ENCODE data around the gene ACADL. TPM values are rescaled to one million over a fixed set of nuclear protein-coding genes. Genes with fewer than 3 reads are reported as not detected.
A peak's percentile ranks its signal among the peaks of the same experiment; 100 is the strongest.

The ACADL gene
- total RNA-seq (0.45 and 1.6 TPM in 2 replicates), polyA plus RNA-seq (0.49 and 1.2 TPM in 2 replicates)

GRCh38 chr2:210224941-210225672, at the start of gene ACADL:
ACADL (minus strand) TSS chr2:210225447; CDS start chr2:210225263, 184 bp downstream.
- H3K27ac ChIP-seq: no peak within 1 kb of the TSS

GRCh38 chr2:210271300-210271699, 46.1 kb upstream of the ACADL start:
- DNase-seq (ENCODE audit: low read depth in 1 of 2, low spot score in 1 of 2): no peak
- H3K4me3 ChIP-seq: no peak overlapping the region
- H3K9me3 ChIP-seq (ENCODE audit: low read depth): no peaks in the 10 kb centered on the region
- TF ChIP-seq, protein P1, sequence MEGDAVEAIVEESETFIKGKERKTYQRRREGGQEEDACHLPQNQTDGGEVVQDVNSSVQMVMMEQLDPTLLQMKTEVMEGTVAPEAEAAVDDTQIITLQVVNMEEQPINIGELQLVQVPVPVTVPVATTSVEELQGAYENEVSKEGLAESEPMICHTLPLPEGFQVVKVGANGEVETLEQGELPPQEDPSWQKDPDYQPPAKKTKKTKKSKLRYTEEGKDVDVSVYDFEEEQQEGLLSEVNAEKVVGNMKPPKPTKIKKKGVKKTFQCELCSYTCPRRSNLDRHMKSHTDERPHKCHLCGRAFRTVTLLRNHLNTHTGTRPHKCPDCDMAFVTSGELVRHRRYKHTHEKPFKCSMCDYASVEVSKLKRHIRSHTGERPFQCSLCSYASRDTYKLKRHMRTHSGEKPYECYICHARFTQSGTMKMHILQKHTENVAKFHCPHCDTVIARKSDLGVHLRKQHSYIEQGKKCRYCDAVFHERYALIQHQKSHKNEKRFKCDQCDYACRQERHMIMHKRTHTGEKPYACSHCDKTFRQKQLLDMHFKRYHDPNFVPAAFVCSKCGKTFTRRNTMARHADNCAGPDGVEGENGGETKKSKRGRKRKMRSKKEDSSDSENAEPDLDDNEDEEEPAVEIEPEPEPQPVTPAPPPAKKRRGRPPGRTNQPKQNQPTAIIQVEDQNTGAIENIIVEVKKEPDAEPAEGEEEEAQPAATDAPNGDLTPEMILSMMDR (IDR thresholded peaks at IDR 0.05; ENCODE audit: low read depth, low read length): no peak
- no peak overlapping the region for H3K27ac ChIP-seq
- no peaks in the 10 kb centered on the region for H3K27me3 ChIP-seq
- no peaks in the 10 kb centered on the region for H3K36me3 ChIP-seq
- no peaks in the 10 kb centered on the region for H3K4me1 ChIP-seq (ENCODE audit: low read depth)

More at GRCh38 chr2:210224941-210225672, at the start of gene ACADL:
- TF ChIP-seq, protein P1 (IDR thresholded peaks at IDR 0.05; ENCODE audit: low read depth, low read length): no peak
- no peaks in the 10 kb centered on the region for H3K9me3 ChIP-seq (ENCODE audit: low read depth)
- peak within 1 kb of the TSS; percentile 56 for H3K4me3 ChIP-seq
- peaks cover 6% of the 10 kb centered on the region for H3K4me1 ChIP-seq (ENCODE audit: low read depth)
- peaks cover 48% of the 10 kb centered on the region for H3K27me3 ChIP-seq
- no peaks in the 10 kb centered on the region for H3K36me3 ChIP-seq
- peak; percentile 24 to 70 for DNase-seq (ENCODE audit: low read depth in 1 of 2, low spot score in 1 of 2)

DNA sequence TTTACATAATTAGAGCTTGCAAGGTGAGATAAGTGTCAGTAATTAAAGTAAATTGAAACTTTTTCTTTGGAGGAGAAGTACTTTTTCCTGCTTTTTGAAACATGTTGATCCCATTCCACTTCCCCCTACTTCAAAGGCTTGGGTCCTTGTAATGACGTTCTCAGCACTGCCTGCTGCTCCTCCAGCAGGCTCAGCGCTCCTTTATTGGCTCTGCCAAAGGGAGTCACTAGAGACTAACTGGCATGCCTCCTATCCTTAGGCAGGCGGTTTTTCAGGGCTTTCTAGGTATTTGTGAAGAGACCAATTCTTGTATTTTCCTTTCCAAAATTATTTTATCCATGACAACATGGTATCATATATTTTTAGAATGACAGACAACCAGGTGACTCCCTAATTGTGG, 43.9 kb upstream of the ACADL start:
- DNase-seq (ENCODE audit: low read depth in 1 of 2, low spot score in 1 of 2): peak in 1 of 2 donors; percentile 10
- H3K36me3 ChIP-seq: no peaks in the 10 kb centered on the region
- no peaks in the 10 kb centered on the region for H3K9me3 ChIP-seq (ENCODE audit: low read depth)
- no peak overlapping the region for H3K27ac ChIP-seq
- no peak overlapping the region for H3K4me3 ChIP-seq
- TF ChIP-seq, protein P1 (IDR thresholded peaks at IDR 0.05; ENCODE audit: low read depth, low read length): no peak
- no peaks in the 10 kb centered on the region for H3K27me3 ChIP-seq
- no peaks in the 10 kb centered on the region for H3K4me1 ChIP-seq (ENCODE audit: low read depth)

GRCh38 chr2:210268281-210268680, 43.0 kb upstream of the ACADL start:
- Histone ChIP-seq H3K9me3 (ENCODE audit: low read depth) (no peaks in the 10 kb centered on the region), H3K4me3 (no peak overlapping the region), H3K4me1 (ENCODE audit: low read depth) (no peaks in the 10 kb centered on the region), H3K27ac (no peak overlapping the region), H3K27me3 (no peaks in the 10 kb centered on the region), H3K36me3 (no peaks in the 10 kb centered on the region)
- no peak for DNase-seq (ENCODE audit: low read depth in 1 of 2, low spot score in 1 of 2)
- TF ChIP-seq, protein P1 (IDR thresholded peaks at IDR 0.05; ENCODE audit: low read depth, low read length): no peak

GRCh38 chr2:210267698-210268097, 42.5 kb upstream of the ACADL start:
- Histone ChIP-seq H3K9me3 (ENCODE audit: low read depth) (no peaks in the 10 kb centered on the region), H3K4me3 (no peak overlapping the region), H3K36me3 (no peaks in the 10 kb centered on the region), H3K4me1 (ENCODE audit: low read depth) (no peaks in the 10 kb centered on the region), H3K27me3 (no peaks in the 10 kb centered on the region), H3K27ac (no peak overlapping the region)
- DNase-seq (ENCODE audit: low read depth in 1 of 2, low spot score in 1 of 2): no peak
- TF ChIP-seq, protein P1 (IDR thresholded peaks at IDR 0.05; ENCODE audit: low read depth, low read length): no peak

Measured in cardiac muscle cell (in vitro differentiated cells and primary cell).